Liver (tissue), 9 donors: ENCODE results near the gene PTPRN2. TPM values are rescaled to one million over a fixed set of nuclear protein-coding genes. Genes with fewer than 3 reads are reported as not detected.

Experiments used
- DNase-seq: peaks from one replicate; pipeline ENCODE4 v3.0.0-alpha.2; 2017; ENCODE audit warnings: low spot score
- H3K27ac ChIP-seq, 2 donors: one replicate each; pipeline ENCODE4 v1.7.0; 2013; ENCODE audit warnings: inconsistent platforms in 2 of 2, low read length in 2 of 2, control low read depth in 1 of 2, low read depth in 1 of 2, mild to moderate bottlenecking in 1 of 2
- H3K27me3 ChIP-seq, 4 donors: one replicate each; pipeline versions ENCODE4 v1.6.1 to v1.7.0; 2013; ENCODE audit warnings: low read length in 3 of 4, inconsistent platforms in 1 of 4, mild to moderate bottlenecking in 1 of 4, moderate library complexity in 1 of 4; ENCODE audit not compliant: control insufficient read depth in 4 of 4, insufficient read depth in 4 of 4
- H3K36me3 ChIP-seq, 4 donors: one replicate each; pipeline versions ENCODE4 v1.6.1 to v1.7.0; 2013; ENCODE audit warnings: low read length in 3 of 4, mild to moderate bottlenecking in 3 of 4, low read depth in 1 of 4, moderate library complexity in 1 of 4; ENCODE audit not compliant: control insufficient read depth in 4 of 4, insufficient read depth in 3 of 4
- H3K4me1 ChIP-seq, 4 donors: one replicate each; pipeline versions ENCODE4 v1.6.1 to v1.7.0; 2013; ENCODE audit warnings: low read length in 3 of 4, mild to moderate bottlenecking in 3 of 4, moderate library complexity in 1 of 4; ENCODE audit not compliant: control insufficient read depth in 4 of 4, insufficient read depth in 4 of 4
- H3K4me3 ChIP-seq, 3 donors: one replicate each; pipeline versions ENCODE4 v1.6.1 to v1.7.0; 2013; ENCODE audit warnings: low read length in 3 of 3, control low read depth in 1 of 3, low read depth in 1 of 3, mild to moderate bottlenecking in 1 of 3
- H3K9ac ChIP-seq, 2 donors: one replicate each; pipeline ENCODE4 v1.7.0; 2013; ENCODE audit warnings: low read length in 2 of 2, mild to moderate bottlenecking in 2 of 2, moderate library complexity in 2 of 2, control low read depth in 1 of 2, low read depth in 1 of 2
- H3K9me3 ChIP-seq, 4 donors: one replicate each; pipeline versions ENCODE4 v1.6.1 to v1.7.0; 2013; ENCODE audit warnings: low read length in 3 of 4; ENCODE audit not compliant: control insufficient read depth in 4 of 4
- EGR1 ChIP-seq, 2 donors: IDR thresholded peaks; 2 replicates each; pipeline ENCODE4 v1.6.1; 2016 to 2018; ENCODE audit warnings: antibody characterized with exemption in 2 of 2, low read depth in 2 of 2
- FOXA1 ChIP-seq: IDR thresholded peaks from 2 replicates; pipeline ENCODE4 v1.6.1; 2016; ENCODE audit warnings: antibody characterized with exemption
- FOXA2 ChIP-seq: IDR thresholded peaks from 2 replicates; pipeline ENCODE4 v1.6.1; 2016; ENCODE audit warnings: antibody characterized with exemption
- GABPA ChIP-seq, 2 donors: IDR thresholded peaks in 1 of 2; conservative IDR thresholded peaks in 1 of 2; 2 replicates each; pipeline ENCODE4 v1.6.1; 2016; ENCODE audit warnings: antibody characterized with exemption in 2 of 2, mild to moderate bottlenecking in 1 of 2, moderate library complexity in 1 of 2
- HNF4A ChIP-seq, 2 donors: conservative IDR thresholded peaks; 2 replicates each; pipeline ENCODE4 v1.6.1; 2016; ENCODE audit warnings: antibody characterized with exemption in 2 of 2, mild to moderate bottlenecking in 2 of 2
- HNF4G ChIP-seq: IDR thresholded peaks from 2 replicates; pipeline ENCODE4 v1.6.1; 2016; ENCODE audit warnings: antibody characterized with exemption
- JUND ChIP-seq, 2 donors: IDR thresholded peaks; 2 replicates each; pipeline ENCODE4 v1.6.1; 2016; ENCODE audit warnings: antibody characterized with exemption in 2 of 2
- MAX ChIP-seq: IDR thresholded peaks from 2 replicates; pipeline ENCODE4 v1.6.1; 2016; ENCODE audit warnings: antibody characterized with exemption
- NR2F2 ChIP-seq: IDR thresholded peaks from 2 replicates; pipeline ENCODE4 v1.6.1; 2016; ENCODE audit warnings: antibody characterized with exemption
- RAD21 ChIP-seq, 2 donors: IDR thresholded peaks; 2 replicates each; pipeline ENCODE4 v1.6.1; 2016; ENCODE audit warnings: antibody characterized with exemption in 2 of 2, mild to moderate bottlenecking in 2 of 2
- RXRA ChIP-seq, 2 donors: IDR thresholded peaks; 2 replicates each; pipeline ENCODE4 v1.6.1; 2017 to 2018; ENCODE audit warnings: antibody characterized with exemption in 2 of 2, mild to moderate bottlenecking in 1 of 2
- SP1 ChIP-seq: IDR thresholded peaks from 2 replicates; pipeline ENCODE4 v1.6.1; 2018; ENCODE audit warnings: antibody characterized with exemption, mild to moderate bottlenecking
- TAF1 ChIP-seq: conservative IDR thresholded peaks from 2 replicates; pipeline ENCODE4 v1.6.1; 2016; ENCODE audit warnings: antibody characterized with exemption, mild to moderate bottlenecking
- YY1 ChIP-seq: IDR thresholded peaks from 2 replicates; pipeline ENCODE4 v1.6.1; 2016; ENCODE audit warnings: antibody characterized with exemption, mild to moderate bottlenecking
- ZBTB33 ChIP-seq: IDR thresholded peaks from 2 replicates; pipeline ENCODE4 v1.6.1; 2016; ENCODE audit warnings: antibody characterized with exemption
- WGBS: extraction: QIAGEN DNeasy Blood & Tissue Kit; methylation state at CpG from one replicate; pipeline ENCODE4 v1.1.7; 2013; 5-methylcytosine and 5-hydroxymethylcytosine counted together
- polyA plus RNA-seq, 2 donors: library from polyadenylated mRNA; stranded (reverse) in 1 of 2; unstranded in 1 of 2; fragments of 200-250 nt in 1 of 2; fragments of >200 nt in 1 of 2; fragmentation: Nextera tagmentation in 1 of 2; extraction: Ambion mirVana in 1 of 2; gene quantifications; one replicate each; pipeline versions ENCODE4 v1.2.1 to v1.2.3, GENCODE V29; 2013 to 2015
- total RNA-seq, 2 donors: library from RNA; depleted of rRNA; stranded (reverse); fragments of >200 nt; gene quantifications; one replicate each; pipeline ENCODE4 v1.2.3, GENCODE V29; 2014
- TF ChIP-seq, protein P1 (sequence below): fragments of 150-350 bp; IDR thresholded peaks from 2 replicates; pipeline ENCODE4 v1.5.1; 2017; ENCODE audit warnings: improper control_type of control experiment, low read depth, low read length; ENCODE audit not compliant: missing input control
- TF ChIP-seq, protein P2 (sequence below): IDR thresholded peaks from 2 replicates; pipeline ENCODE4 v1.6.1; 2016; ENCODE audit warnings: antibody characterized with exemption
- TF ChIP-seq, protein P3 (sequence below): IDR thresholded peaks from 2 replicates; pipeline ENCODE4 v1.6.1; 2016; ENCODE audit warnings: antibody characterized with exemption, mild to moderate bottlenecking
- donor health status: healthy.
- donor health status: healthy.
- donor health status: healthy.
- donor health status: healthy.
- donor health status: healthy.

PTPRN2 gene
- total and polyA plus RNA-seq, 4 donors, result 0.75 to 1.9 (median 1.1) TPM

GRCh38 chr7:158486919-158487318 lies 100.7 kb downstream of the PTPRN2 start:
- Histone ChIP-seq H3K27ac (no peak overlapping the region), H3K36me3 (no peaks in the 10 kb centered on the region), H3K4me1 (no peaks in the 10 kb centered on the region), H3K9ac (no peak overlapping the region), H3K9me3 (no peaks in the 10 kb centered on the region), H3K4me3 (no peak overlapping the region), H3K27me3 (no peaks in the 10 kb centered on the region)
- TF ChIP-seq RAD21 (IDR thresholded peaks at IDR 0.05) (no peak), RXRA (IDR thresholded peaks at IDR 0.05) (no peak), ZBTB33 (no peak), NR2F2 (no peak), HNF4A (conservative IDR thresholded peaks at IDR 0.05) (no peak), MAX (no peak), FOXA1 (no peak), JUND (IDR thresholded peaks at IDR 0.05) (no peak), TAF1 (no peak), GABPA (IDR thresholded peaks at IDR 0.05 in 1 of 2, conservative IDR thresholded peaks at IDR 0.05 in 1 of 2) (no peak), HNF4G (no peak), SP1 (no peak), FOXA2 (no peak), EGR1 (IDR thresholded peaks at IDR 0.05; ENCODE audit: low read depth in 2 of 2) (no peak), YY1 (no peak)
- TF ChIP-seq, protein P1, sequence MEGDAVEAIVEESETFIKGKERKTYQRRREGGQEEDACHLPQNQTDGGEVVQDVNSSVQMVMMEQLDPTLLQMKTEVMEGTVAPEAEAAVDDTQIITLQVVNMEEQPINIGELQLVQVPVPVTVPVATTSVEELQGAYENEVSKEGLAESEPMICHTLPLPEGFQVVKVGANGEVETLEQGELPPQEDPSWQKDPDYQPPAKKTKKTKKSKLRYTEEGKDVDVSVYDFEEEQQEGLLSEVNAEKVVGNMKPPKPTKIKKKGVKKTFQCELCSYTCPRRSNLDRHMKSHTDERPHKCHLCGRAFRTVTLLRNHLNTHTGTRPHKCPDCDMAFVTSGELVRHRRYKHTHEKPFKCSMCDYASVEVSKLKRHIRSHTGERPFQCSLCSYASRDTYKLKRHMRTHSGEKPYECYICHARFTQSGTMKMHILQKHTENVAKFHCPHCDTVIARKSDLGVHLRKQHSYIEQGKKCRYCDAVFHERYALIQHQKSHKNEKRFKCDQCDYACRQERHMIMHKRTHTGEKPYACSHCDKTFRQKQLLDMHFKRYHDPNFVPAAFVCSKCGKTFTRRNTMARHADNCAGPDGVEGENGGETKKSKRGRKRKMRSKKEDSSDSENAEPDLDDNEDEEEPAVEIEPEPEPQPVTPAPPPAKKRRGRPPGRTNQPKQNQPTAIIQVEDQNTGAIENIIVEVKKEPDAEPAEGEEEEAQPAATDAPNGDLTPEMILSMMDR, result no peak
- TF ChIP-seq, protein P2, sequence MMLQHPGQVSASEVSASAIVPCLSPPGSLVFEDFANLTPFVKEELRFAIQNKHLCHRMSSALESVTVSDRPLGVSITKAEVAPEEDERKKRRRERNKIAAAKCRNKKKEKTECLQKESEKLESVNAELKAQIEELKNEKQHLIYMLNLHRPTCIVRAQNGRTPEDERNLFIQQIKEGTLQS, result no peak
- TF ChIP-seq, protein P3, sequence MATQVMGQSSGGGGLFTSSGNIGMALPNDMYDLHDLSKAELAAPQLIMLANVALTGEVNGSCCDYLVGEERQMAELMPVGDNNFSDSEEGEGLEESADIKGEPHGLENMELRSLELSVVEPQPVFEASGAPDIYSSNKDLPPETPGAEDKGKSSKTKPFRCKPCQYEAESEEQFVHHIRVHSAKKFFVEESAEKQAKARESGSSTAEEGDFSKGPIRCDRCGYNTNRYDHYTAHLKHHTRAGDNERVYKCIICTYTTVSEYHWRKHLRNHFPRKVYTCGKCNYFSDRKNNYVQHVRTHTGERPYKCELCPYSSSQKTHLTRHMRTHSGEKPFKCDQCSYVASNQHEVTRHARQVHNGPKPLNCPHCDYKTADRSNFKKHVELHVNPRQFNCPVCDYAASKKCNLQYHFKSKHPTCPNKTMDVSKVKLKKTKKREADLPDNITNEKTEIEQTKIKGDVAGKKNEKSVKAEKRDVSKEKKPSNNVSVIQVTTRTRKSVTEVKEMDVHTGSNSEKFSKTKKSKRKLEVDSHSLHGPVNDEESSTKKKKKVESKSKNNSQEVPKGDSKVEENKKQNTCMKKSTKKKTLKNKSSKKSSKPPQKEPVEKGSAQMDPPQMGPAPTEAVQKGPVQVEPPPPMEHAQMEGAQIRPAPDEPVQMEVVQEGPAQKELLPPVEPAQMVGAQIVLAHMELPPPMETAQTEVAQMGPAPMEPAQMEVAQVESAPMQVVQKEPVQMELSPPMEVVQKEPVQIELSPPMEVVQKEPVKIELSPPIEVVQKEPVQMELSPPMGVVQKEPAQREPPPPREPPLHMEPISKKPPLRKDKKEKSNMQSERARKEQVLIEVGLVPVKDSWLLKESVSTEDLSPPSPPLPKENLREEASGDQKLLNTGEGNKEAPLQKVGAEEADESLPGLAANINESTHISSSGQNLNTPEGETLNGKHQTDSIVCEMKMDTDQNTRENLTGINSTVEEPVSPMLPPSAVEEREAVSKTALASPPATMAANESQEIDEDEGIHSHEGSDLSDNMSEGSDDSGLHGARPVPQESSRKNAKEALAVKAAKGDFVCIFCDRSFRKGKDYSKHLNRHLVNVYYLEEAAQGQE, result no peak
- WGBS, result 84% methylated on average over 8 of the region's 8 CpGs
- no peak for DNase-seq
